HG03095 (cell line): ENCODE measurements around the gene ENDOV.

Experiments used
- ATAC-seq: cut with Tn5 transposase; IDR thresholded peaks from one replicate; pipeline ENCODE4 v1.9.1; 2021; ENCODE audit warnings: moderate library complexity; ENCODE audit not compliant: unreplicated experiment

The ENDOV gene

DNA sequence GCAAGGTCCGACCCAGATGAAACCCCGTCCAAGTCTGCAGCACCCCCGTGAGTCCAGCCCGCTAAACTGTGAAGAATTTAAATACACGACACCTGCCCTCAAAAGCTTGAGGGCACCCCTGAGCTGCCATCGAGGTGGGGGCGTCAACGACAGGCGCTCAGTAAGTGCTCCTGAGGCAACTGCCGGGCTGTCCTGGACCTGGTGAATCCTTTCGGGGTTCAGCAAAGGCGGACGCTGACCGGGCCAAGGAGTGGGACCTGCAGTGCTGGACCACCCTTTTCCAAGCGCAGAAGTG is 512 bp upstream of the ENDOV start:
- no peak for ATAC-seq

DNA sequence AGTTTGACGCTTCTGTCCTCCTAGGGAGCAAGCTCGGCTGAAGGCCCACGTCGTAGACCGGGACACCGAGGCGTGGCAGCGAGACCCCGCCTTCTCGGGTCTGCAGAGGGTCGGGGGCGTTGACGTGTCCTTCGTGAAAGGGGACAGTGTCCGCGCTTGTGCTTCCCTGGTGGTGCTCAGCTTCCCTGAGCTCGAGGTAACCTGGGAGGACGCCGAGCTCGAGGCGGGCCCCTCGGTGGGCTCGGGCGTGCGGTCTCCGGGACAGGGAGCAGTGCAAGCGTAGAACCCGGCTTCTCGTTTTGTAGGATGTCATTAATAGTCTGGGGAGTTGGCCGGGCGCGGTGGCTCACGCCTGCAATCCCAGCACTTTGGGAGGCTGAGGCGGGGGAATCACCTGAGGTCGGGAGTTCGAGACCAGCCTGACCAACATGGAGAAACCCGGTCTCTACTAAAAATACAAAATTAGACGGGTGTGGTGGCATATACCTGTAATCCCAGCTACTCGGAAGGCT is 715 bp downstream of the ENDOV start:
- peak; percentile 11 for ATAC-seq

DNA sequence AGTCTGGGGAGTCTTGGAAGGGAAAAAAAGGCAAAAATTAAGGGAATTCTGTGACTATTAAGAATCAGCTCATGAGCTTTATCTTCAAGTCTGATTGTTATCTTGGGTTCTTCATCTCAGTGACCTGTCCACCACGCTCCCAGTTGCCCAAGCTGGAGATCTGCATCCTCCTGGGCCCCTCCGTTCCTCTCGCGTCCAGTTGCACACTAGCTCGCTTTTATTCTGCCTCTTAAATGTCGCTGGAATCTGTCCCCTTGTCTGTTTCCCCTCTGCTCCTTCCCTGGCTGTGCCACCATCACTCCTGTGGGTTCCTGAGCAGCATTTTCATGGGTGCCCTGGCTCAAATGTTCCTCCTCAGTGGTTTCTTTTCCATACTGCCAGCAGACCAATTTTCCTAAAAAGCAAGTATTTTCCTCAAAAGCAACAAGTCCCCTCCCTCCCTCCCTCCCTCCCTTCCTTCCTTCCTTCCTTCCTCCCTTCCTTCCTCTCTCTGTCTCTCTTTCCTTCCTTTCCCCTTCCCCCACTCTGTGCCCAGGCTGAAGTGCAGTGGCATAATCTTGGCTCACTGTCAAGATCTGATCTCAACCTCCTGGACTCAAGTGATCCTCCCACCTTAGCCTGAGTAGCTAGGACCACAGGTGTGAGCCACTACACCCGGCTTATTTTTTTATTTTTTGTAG is 1.4 kb downstream of the ENDOV start:
- no peak for ATAC-seq

DNA sequence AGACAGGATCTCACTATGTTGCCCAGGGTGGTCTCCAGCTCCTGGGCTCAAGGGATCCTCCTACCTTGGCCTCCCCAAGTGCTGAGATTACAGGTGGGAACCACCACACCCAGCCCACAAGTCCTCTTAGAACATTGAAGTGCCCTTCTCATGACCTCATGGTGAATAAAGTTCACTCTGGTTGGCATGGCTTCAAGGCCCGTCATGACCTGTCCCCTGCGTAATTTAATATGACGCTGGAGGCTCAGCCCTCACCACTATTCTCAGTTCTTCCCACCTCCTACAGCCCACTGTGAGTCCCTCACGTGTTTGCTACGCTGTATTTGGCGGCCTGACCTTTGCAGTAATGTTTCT is 1.9 kb downstream of the ENDOV start:
- ATAC-seq: no peak

DNA sequence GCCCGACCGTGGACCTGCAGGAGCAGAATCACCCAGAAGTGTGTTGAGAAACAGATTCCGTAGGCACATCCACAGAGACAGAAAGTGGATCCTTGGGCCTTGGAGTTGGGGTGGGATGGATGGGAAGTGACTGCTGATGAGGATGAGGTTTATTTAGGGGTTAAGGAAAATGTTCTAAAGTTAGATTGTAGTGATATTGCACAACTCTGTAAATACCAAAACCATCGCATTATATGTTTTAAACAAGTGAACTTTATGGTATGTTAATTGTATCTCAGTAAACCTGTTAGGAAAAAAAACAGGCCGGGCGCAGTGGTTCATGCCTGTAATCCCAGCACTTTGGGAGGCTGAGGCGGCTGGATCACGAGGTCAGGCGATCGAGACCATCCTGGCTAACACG is 3.6 kb downstream of the ENDOV start:
- no peak for ATAC-seq

DNA sequence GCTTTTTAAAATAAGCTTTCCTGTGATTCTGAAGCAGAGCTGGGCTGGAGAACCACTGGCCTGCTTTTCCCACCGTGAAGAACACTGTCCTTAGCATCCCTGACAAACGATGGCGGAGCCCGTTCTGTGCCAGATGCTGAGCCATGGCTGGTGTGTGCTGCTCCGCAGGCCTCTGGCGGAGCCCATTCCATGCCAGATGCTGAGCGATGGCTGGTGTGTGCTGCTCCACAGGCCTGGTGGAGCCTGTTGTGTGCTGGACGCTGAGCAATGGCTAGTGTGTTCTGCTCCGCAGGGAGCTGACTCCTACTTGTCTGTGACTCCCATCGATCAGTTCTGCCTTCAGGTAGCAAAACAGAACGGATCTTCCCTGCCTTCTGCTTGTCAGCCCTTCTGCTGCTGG is 4.3 kb downstream of the ENDOV start:
- no peak for ATAC-seq

DNA sequence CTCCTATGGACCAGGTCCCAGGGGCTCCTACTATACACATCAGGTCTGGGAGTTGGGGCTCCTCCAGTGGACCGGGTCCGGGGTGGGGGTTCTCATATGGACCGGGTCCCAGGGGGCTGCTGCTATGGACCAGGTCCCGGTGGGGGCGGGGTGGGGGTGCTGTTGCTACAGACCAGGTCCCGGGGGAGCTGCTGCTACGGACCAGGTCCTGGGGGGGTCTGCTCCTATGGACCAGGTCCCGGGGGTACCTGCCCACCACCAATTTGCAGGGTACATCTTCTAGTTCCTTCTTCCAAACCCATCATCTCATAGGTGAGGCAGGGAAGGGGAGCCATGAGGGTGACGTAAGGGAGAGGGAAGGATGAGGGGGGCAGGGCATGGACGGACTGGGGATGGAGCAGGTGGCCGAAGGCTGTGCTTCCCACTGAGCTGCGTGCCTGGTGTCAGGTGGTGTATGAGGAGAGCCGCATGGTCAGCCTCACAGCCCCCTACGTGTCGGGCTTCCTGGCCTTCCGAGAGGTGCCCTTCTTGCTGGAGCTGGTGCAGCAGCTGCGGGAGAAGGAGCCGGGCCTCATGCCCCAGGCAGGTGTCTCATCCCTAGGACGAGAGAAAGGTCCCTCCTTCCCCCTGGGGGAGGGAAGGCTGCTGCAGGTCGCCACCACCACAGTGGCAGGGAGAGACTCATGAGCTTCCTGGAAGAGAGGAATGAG is 6.6 kb downstream of the ENDOV start:
- no peak for ATAC-seq

DNA sequence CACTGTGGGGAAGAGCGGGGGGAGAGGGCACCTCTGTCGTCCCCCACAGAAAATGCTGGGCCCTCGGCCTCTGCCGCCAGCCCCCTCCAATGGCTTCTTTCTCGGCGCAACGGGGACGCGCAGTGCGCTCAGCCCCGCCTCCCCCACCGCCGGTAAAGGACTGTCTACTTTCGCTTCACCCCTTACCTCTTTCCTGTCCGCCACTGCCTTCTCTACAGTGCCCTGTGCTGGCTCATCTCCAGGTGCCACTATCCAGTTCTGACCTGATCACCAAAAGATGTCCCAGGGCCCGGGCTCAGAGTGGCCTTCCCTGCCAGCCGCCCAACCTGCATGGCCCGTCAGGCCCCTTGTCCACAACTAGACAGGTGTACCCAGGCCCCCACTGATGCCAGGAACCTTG is 7.3 kb downstream of the ENDOV start:
- ATAC-seq: no peak

DNA sequence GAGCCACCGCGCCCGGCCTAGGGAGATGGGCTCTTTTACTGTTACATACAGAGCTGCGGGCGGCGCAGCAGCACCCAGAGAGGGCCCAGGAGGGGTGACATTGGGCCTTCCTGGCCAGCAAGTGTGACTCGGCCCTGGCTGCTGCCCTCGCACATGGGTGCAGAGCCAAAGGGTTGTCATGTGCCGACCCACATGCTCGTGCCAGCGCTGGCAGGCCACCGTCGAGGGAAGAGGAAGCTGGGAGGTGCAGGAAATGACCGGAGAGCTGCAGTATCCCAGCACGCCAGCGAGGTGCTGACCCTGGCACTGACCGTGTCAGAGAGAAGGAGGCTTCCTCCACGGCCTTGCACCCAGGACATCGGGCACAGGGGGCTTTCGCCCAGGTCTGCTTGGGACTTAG is 8.0 kb downstream of the ENDOV start:
- ATAC-seq: no peak

DNA sequence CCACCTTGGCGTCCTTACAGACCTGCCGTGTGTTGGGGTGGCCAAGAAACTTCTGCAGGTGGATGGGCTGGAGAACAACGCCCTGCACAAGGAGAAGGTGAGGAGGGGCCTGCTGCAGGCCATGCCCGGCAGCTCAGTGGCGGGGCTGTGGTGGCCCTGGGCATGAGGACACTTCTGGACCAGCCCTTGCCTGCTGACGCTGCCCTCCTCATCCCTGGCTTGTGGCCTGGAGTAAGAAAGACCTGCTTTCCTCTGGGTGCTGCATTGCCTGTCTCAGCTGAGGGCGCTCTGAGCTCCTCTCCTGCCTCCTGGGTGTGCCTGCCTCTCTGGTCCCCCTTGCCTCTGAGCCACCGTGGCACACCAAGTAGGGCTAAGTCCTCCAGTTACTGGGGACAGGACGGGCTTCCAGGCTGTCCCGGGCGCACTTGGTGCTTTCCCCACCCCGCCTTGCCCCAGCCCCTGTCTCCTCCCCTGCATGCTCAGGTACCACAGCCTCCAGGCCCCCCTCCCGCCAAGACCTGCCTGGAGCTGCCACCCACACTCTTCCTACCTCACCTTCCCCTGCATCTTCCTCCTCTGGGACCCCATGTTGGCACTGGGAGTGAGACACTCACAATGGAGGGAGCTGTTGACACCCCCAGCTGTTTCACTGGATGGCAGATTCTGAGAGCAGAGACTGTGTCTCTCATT is 8.7 kb downstream of the ENDOV start:
- no peak for ATAC-seq

DNA sequence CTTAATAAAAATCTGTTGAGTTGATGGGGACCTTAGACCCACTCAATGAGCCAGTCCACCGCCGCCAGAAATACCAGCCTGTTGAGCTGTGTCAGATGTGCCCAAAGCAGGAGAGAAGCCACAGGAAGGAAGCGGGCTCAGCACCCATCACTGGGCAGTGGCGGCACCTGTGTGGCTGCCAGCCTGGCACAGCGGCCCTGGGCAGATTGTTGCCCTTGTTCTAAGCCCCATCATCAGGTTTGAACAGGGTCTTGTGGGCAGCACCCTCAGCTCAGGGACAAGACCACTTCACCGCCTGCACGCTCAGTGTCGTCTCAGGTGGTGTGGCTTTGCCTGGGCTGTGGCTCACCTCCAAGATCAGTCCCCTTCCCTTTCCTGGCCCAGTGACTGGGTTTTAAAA is 9.3 kb downstream of the ENDOV start:
- ATAC-seq: no peak

DNA sequence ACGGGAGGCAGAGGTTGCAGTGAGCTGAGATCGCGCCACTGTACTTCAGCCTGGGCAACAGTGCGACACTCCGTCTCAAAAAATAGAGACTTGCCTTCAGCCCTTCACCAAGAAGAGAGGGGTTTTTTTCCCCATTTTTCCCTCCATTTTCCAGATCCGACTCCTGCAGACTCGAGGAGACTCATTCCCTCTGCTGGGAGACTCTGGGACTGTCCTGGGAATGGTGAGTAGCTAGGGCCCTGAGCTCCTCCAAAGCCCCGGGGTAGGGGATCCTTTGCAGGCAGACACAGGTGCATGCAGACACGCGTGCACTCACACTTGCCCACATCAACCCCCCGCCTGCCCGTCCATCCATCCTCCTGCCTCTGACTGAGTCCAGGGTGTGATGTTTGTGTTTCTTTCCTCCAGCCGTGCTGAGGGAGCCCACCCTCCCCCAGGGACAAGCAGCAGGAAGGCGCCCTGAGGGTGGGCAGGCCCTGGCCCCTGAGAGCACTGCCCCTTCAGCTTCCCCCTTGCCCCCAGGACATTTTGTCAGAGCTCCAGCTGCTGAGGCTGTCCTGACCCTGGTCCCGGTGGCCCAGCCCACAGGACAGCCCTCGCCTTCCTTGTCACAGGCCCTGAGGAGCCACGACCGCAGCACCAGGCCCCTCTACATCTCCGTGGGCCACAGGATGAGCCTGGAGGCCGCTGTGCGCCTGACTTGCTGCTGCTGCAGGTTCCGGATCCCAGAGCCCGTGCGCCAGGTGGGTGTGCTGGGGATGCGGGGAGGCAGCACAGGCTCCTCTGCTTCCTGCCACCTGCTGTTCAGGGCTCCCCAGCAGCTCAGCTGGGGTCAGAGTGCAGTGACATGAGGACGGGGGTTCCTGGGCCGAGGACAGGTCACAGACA is 10.2 kb downstream of the ENDOV start:
- ATAC-seq: no peak

DNA sequence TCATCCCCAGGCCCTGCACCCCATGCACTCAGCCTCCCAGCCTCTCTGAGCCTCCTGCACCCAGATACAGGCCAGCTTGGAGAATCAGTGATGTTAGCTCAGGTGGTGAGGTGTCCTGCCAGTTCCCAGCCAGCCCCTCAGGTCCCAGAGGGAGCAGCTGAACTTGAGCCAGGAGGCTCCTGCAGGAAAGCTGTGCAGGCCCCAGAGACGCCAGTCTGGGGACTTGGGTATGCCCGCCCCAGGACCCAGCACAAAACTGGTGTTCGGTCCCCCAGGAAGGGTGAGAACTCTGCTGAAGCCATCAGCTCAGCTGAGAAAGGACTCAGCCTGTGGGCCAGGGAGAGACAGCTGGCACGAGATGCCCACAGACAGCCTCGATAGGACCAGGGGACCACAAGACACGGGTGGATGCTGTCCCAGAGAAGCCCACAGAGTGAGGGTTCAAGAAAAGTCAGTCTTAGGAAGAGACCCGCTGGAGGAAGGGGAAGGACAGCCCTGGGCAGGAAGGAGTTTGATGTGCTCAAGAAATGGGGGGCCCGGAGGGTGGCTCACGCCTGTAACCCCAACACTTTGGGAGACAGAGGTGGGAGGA is 11.0 kb downstream of the ENDOV start:
- ATAC-seq: no peak

DNA sequence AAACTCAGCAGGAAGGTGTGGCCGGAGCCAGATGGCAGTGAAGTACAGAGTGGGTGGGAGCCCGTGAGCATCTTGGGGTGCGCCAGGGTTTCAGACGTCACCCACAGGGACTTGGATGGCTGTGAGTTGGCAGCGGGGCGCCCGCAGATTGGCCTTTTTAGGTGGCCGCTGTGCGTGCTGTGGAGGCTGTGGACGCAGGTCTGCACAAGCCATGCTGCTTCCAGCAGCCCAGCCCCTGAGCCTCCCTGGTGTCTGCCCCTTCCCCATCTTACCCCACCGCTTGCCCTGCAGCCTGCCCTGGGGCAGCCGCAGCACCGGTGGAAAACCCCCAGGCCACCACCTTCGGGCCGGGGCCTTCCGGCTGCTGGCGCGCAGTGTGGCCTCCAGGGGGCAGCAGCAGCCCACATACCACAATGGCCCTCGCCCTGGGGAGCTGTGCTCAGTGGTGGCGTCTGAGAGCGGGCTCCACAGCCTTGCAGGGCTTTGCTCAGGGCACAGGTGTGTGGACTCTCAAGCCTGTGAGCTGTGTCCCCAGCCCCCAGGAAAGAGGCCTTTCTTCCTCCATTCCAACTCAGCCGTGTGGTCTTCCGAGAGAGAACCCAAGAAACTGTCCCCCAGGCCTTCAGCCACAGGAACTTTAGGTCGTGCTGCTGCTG is 11.8 kb downstream of the ENDOV start:
- ATAC-seq: no peak

DNA sequence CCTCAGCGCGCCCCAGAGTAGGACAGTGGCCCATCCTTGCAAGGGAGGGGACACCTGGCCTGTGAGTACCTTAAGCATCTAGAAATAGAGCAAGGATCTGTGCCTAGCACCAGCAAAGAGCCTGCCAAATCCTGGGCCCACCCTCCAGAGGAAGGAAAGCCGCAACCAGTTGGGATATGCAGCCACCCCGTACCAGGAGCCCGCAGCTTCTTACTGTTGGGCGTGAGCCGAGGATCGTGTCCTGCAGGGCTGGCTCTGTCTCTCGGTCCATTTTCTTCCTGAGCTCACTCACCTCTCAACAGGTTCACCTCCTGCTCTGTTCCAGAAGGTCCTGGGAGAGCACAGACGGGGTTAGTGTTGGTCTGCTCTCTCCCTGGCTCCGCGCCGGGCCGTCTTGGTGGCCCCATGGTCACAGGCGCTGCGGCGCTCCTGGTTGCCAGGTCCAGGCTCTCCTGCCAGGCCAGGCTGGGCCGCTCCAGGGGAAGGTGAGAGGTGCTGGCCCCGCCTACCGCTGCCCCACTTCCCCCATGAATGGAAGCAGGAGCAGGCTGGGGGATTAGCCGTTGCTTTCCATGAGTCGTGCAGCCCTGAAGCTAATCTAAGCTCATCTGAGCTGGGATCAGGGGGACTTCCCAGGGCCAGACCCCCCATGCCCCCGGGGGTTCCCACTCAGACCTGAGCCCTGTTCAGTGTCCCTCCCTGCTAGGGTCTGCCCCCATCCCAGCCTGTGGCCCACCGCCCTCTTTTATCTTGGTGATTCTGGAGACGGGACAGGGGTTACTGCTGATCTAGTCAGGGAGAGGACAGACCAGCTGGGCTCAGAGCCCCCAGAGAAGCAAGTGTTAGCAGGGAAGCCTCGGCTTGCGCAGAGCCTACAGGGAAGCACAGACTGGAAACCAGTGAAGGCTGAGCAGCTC is 12.7 kb downstream of the ENDOV start:
- no peak for ATAC-seq

DNA sequence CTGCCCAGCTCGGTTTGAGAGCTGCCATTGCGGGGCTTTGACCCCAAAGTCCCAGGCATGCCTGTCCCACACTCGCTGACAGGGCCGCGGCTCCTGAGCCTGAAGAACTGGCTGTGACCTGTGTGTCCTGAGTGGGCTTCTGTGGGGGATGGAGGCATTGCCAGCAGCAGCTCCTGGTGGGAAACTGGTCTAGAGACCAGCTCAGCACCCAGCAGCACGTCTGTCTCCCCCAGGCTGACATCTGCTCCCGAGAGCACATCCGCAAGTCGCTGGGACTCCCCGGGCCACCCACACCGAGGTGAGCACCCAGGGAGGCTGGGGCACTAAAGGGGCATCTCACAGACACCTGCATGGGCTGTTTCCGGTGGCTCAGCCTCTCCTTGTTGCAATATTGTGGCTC is 13.4 kb downstream of the ENDOV start:
- no peak for ATAC-seq

DNA sequence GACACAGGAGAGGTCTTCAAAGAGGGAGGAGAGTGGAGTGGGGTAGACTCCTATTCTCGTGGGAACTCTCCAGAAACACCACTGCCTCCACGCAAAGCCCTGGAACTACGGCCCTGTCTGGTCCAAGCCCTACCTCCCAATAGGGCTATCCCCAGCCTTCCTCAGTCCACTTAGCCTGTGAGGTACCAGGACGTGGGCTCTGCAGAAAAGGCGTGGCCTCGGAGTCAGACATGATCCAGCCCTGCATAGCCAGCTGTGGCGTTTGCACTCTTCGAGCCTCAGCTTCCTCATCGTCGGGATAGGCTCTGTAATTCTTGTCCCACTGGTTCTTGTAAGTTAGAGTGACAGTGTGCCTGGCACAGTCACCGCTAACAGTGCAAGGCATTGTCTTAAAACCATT is 13.8 kb downstream of the ENDOV start:
- ATAC-seq: no peak

DNA sequence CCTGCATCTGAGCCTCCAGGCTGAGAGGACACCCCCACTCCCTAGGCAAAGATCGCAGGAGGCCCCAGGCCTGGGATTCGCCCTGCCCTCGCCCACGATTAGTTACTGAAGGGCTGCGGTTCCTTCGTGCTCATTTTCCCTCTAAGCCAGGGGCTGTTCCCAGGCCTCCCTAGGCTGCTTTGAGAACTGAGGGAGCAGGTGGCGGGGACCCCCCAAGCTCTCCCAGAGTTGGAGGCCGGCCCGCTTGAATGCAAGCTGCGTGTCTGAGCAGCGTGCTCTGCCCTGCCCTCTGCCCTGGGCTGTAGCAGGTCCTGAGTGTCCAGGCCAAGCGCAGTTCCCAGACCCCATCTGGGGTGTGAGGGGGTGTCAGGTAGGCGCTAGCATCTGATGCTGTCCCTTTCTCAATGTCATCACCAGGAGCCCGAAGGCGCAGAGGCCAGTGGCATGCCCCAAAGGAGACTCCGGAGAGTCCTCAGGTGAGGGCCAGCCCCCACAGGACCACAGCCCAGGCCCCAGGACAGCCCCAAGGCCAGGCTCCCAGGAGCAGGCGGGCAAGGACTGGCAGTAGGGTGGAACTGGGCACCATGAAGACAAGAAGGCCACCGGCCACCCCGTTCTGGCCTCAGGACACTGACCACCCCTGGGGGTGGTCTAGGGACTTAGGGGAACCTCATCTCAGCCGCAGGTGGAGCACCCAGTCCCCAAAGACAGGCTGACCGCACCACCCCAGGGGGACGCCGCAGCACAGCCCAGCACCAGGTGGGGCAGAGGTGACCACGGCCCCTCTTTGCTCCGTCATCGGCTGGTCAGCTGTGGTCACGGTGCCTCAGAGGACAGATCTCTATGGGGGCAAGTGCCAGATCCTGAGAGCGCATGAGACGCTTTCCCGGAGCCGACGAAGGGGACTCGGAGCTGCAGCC is 14.6 kb downstream of the ENDOV start:
- ATAC-seq: no peak
